Thyroid gland (tissue), 4 donors: ENCODE results near the gene COMMD10.

Source experiments
- POLR2A ChIP-seq, 2 donors: fragments of 450-650 bp; IDR thresholded peaks; one replicate each; pipeline ENCODE4 v1.6.1; 2017; ENCODE audit warnings: antibody characterized with exemption in 2 of 2, mild to moderate bottlenecking in 2 of 2, moderate library complexity in 1 of 2
- TF ChIP-seq, protein P1 (sequence below), 6 experiments: fragments of 200-600 bp in 3 of 6; fragments of 450-650 bp in 3 of 6; sonication (generic) in 3 of 6; IDR thresholded peaks; one replicate each; pipeline ENCODE4 v1.5.1; 2016 to 2019; ENCODE audit warnings: antibody characterized with exemption in 6 of 6, mild to moderate bottlenecking in 2 of 6, inconsistent platforms in 1 of 6, moderate library complexity in 1 of 6

DNA sequence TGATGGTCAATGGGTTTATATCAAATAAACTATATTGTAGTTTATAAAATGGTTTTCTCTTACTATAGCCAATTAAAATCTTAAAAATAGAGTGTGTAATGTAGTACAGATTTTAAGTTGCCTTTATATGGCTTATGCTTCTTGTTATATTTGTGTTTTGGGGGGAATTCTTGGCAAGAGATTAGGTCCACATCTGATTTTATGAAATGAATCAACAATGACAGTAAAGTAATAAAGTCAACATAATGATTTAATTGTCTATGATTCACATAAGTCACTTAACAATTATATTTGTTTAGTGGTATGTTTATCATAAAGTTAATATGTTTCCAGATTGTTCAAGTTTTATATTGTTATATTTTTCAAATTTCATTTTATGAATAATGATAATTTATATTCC, 164.8 kb downstream of the COMMD10 start:
- TF ChIP-seq, protein P1, sequence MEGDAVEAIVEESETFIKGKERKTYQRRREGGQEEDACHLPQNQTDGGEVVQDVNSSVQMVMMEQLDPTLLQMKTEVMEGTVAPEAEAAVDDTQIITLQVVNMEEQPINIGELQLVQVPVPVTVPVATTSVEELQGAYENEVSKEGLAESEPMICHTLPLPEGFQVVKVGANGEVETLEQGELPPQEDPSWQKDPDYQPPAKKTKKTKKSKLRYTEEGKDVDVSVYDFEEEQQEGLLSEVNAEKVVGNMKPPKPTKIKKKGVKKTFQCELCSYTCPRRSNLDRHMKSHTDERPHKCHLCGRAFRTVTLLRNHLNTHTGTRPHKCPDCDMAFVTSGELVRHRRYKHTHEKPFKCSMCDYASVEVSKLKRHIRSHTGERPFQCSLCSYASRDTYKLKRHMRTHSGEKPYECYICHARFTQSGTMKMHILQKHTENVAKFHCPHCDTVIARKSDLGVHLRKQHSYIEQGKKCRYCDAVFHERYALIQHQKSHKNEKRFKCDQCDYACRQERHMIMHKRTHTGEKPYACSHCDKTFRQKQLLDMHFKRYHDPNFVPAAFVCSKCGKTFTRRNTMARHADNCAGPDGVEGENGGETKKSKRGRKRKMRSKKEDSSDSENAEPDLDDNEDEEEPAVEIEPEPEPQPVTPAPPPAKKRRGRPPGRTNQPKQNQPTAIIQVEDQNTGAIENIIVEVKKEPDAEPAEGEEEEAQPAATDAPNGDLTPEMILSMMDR (IDR thresholded peaks at IDR 0.05), result no peak
- TF ChIP-seq POLR2A (IDR thresholded peaks at IDR 0.05), result no peak
